CD4-positive, alpha-beta T cell treated with Interleukin-1 beta for 1 hour (primary cell): ENCODE results near the gene RABGGTA.
"Not testable (repeated sequence)": the region's sequence is repeated elsewhere in the genome, so short reads cannot be mapped to it uniquely, and the experiment has no call there.

Experiments
- DNase-seq, 2 donors: peaks; one replicate each; pipeline ENCODE4 v3.0.0-alpha.2; 2020 to 2022

Gene RABGGTA

GRCh38 chr14:24238527-24239037, 32.8 kb downstream of the RABGGTA start:
- DNase-seq: no peak

DNA sequence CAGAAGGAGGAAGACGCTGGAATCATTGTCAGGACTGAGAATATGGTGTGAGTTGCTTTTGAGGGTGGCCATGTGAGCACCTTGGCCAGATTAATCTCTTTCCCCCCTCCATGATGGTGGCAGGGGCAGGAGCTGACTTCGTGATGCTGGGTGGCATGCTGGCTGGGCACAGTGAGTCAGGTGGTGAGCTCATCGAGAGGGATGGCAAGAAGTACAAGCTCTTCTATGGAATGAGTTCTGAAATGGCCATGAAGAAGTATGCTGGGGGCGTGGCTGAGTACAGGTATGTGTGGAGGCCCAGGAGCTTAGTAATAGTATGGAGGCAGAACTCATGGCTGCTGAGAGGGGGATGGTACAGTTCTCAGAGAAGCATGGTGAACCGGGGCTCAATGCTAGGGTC, 33.3 kb downstream of the RABGGTA start:
- no peak for DNase-seq

DNA sequence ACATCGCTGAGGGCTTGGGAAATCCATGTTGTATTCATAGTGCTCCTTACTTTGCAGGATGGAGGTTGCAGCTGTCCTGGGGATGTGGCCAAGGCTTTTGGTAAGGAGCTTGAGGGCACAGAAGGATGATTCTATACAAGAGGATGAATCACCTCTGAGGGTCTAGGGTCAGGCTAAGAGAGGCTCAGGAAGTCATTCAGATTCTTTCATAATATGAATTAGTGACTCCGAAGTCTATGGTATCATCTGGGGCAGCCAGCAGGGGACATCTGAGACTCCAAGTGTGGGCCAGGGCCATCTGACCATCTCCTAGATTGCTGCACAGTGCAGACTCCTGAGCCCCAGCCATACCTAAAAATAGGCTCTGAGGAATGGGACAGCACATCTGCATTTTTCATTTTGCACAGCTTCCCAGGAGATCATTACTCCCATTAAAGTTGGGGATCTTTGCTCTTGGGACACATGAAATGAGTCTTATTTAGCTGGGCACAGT, 33.9 kb downstream of the RABGGTA start:
- DNase-seq: no peak

DNA sequence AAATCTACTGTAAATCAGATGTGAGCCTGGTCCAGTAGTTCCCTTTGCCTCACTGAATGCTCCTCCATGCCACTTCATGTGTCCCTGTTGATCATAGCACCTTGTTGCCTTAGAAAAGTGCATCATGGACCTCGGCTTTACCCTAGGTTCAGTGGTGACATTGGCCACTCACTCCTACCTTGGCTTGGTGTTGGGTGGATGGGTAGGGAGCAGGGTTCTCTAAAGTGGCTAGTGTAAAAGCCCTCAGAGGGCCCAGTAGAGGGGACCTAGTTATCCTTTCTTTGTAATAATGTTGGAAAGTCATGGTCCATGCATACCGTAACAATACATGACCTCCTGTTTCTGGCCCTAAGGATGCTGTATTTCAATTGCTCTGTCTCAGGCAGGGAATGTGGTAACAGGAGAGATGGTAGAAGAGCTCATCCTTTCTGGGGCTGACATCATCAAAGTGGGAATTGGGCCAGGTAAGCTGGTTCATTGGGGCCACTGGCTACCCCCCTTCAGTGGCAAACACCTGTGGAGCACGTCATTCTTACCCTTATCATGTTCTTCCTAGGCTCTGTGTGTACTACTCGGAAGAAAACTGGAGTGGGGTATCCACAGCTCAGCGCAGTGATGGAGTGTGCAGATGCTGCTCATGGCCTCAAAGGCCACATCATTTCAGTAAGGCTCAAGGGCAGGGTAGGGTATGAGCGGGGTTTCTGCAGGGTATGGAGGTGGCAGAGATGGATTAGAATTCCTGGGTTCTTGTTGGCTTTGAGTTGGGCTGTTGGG, 34.5 kb downstream of the RABGGTA start:
- DNase-seq: no peak

GRCh38 chr14:24235804-24236688, 35.4 kb downstream of the RABGGTA start:
- no peak for DNase-seq

GRCh38 chr14:24234095-24235005, 37.0 kb downstream of the RABGGTA start:
- no peak for DNase-seq

DNA sequence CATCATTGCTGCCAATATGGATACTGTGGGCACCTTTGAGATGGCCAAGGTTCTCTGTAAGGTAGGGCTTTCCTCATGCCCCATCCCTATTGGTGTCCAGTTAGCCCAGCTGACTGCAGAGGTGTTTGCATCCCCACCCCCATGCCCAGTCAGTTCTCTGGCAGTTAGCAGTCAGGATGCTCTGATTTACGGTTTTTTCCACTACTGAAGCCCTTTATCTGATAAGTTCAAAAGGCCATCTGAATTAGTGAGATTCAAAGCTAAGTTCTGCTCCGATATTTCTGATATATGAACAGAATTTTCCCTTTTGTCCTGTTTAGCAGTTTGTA, 37.9 kb downstream of the RABGGTA start:
- DNase-seq: no peak

GRCh38 chr14:24232645-24233537, 38.5 kb downstream of the RABGGTA start, which contains the start of gene GMPR2:
GMPR2 (plus strand) TSS chr14:24232929; CDS start chr14:24233254, 325 bp downstream.
- no peak for DNase-seq

DNA sequence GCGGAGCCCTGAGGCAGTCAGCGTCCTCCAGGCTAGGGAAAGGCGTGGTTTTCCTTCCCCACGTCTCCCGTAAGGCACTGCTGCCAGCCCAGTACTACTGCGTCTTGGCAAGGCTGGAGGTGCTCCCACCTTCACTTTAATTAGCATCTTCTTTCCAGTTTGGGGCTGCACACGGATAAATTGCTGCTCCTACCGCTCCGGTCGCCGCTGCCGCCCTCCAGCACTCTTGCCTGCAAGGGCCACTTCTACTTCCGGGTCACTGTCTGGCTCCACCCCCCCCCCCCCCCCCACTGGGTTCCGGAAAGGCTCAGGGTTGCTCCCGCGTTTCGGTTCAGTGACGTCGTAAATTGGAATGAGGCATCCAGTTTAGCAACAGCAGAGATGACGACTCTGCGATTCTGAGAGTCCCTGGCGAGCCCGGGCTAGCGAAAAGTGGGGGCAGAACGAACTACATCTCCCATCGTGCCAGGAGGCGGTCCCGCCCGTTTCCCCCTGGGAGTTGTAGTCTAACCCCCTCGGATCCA, 39.2 kb downstream of the RABGGTA start, which contains the start of gene NEDD8:
TSS of gene NEDD8 (minus strand) at position 247 of the 524 bp plus-strand sequence. CDS start at position 147, 100 bp downstream.
- DNase-seq: peak; percentile 87 to 90

- no peak for DNase-seq
Measured at GRCh38 chr14:24231263-24232120, 39.9 kb downstream of the RABGGTA start.

GRCh38 chr14:24228902-24229301, 42.5 kb downstream of the RABGGTA start:
- no peak for DNase-seq

- DNase-seq: no peak
Measured at GRCh38 chr14:24226473-24226872, 44.9 kb downstream of the RABGGTA start.

GRCh38 chr14:24224618-24225071, 46.8 kb downstream of the RABGGTA start:
- no peak for DNase-seq

- not testable (repeated sequence) for DNase-seq
Measured at GRCh38 chr14:24222987-24223386, 48.4 kb downstream of the RABGGTA start.

GRCh38 chr14:24219521-24219920, 51.9 kb downstream of the RABGGTA start:
- no peak for DNase-seq

GRCh38 chr14:24219080-24219479, 52.3 kb downstream of the RABGGTA start:
- no peak for DNase-seq

DNA sequence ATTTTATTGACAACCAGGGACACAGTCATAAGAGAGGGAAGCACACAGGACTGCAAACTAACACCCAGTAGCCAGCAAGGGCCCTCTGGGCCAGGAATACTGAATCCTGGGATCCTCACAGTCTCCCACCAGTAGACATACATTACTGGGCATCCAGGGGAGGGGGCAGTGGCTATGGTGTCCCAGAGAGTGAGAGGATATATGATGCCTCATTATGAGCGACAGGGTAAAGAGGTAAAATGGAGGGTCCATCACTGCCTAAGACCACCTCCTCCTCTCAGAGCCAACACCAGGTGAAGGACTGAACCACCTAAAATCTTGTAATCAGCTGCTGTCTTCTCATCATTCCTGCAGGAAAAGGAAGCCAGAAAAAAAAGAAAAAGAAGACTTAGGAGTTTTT, 54.5 kb downstream of the RABGGTA start:
- not testable (repeated sequence) for DNase-seq

- no peak for DNase-seq
Measured at GRCh38 chr14:24216345-24216699, 55.1 kb downstream of the RABGGTA start.
